Suppressor macrophage treated with lipopolysaccharide for 4 hours (primary cell): ENCODE results near the gene CNDP1.

Source experiments
- DNase-seq: peaks from one replicate; pipeline ENCODE4 v3.0.0-alpha.2; 2020

Gene CNDP1

GRCh38 chr18:74534150-74534969, at the start of gene CNDP1:
Gene CNDP1, plus strand, starts transcription at chr18:74534500. Its CDS starts 168 bp downstream, at chr18:74534668.
- no peak for DNase-seq

- no peak for DNase-seq
Observed at GRCh38 chr18:74486119-74486849, 48.0 kb upstream of the CNDP1 start.

- no peak for DNase-seq
Observed at GRCh38 chr18:74488354-74488753, 45.9 kb upstream of the CNDP1 start.

GRCh38 chr18:74488864-74489263, 45.4 kb upstream of the CNDP1 start:
- no peak for DNase-seq

GRCh38 chr18:74489676-74490075, 44.6 kb upstream of the CNDP1 start:
- no peak for DNase-seq

GRCh38 chr18:74492259-74492658, 42.0 kb upstream of the CNDP1 start:
- DNase-seq = no peak

- peak; percentile 55 for DNase-seq
Observed at GRCh38 chr18:74493689-74494088, 40.6 kb upstream of the CNDP1 start.

- DNase-seq = no peak
Observed at GRCh38 chr18:74494514-74494913, 39.8 kb upstream of the CNDP1 start.

- peak; percentile 99 for DNase-seq
Observed at GRCh38 chr18:74495581-74496507, 38.5 kb upstream of the CNDP1 start, which contains the start of gene CNDP2. Gene CNDP2, plus strand, starts transcription at chr18:74496363. Its CDS starts 3,611 bp downstream, at chr18:74499974.

- peak; percentile 62 for DNase-seq
Observed at GRCh38 chr18:74496508-74497323, 37.6 kb upstream of the CNDP1 start.

- no peak for DNase-seq
Observed at GRCh38 chr18:74497324-74497676, 37.0 kb upstream of the CNDP1 start.

GRCh38 chr18:74497778-74498177, 36.5 kb upstream of the CNDP1 start:
- DNase-seq = peak; percentile 76

- DNase-seq = peak; percentile 85
Observed at GRCh38 chr18:74498712-74499627, 35.3 kb upstream of the CNDP1 start.

GRCh38 chr18:74499633-74500032, 34.7 kb upstream of the CNDP1 start:
- DNase-seq = peak; percentile 93

- peak; percentile 61 for DNase-seq
Observed at GRCh38 chr18:74500372-74500771, 33.9 kb upstream of the CNDP1 start.

GRCh38 chr18:74500774-74501173, 33.5 kb upstream of the CNDP1 start:
- DNase-seq = peak; percentile 23

- DNase-seq = peak; percentile 81
Observed at GRCh38 chr18:74501386-74501785, 32.9 kb upstream of the CNDP1 start.

GRCh38 chr18:74503137-74503536, 31.2 kb upstream of the CNDP1 start:
- no peak for DNase-seq

GRCh38 chr18:74505776-74506175, 28.5 kb upstream of the CNDP1 start:
- no peak for DNase-seq

- peak; percentile 31 for DNase-seq
Observed at GRCh38 chr18:74506448-74507084, 27.7 kb upstream of the CNDP1 start.
